ENCODE measurements around the gene IDI2. TPM values are rescaled to one million over a fixed set of nuclear protein-coding genes. Genes with fewer than 3 reads are reported as not detected.

IDI2 gene
- total RNA-seq, 2 donors from 2014 or later = not detected

Other genes starting within 250 kb of the IDI2 start
- 10 to 100 TPM; 42.2 to 70.6 TPM for gene LARP4B, start 94.2 kb downstream of the IDI2 start, total RNA-seq
- gene GTPBP4, start 37.4 kb downstream of the IDI2 start, total RNA-seq = 100 to 1,000 TPM in 1 of 2 donors, 10 to 100 TPM in 1; 31.7 to 105 TPM
- gene IDI1, start 23.3 kb upstream of the IDI2 start, total RNA-seq = 10 to 100 TPM; 19.2 to 26.7 TPM
- gene WDR37, start 30.5 kb upstream of the IDI2 start, total RNA-seq = 10 to 100 TPM; 18.3 to 24.6 TPM